ENCODE measurements around the gene IDE.
"Not testable (repeated sequence)": the region's sequence is repeated elsewhere in the genome, so short reads cannot be mapped to it uniquely, and the experiment has no call there.

IDE gene

DNA sequence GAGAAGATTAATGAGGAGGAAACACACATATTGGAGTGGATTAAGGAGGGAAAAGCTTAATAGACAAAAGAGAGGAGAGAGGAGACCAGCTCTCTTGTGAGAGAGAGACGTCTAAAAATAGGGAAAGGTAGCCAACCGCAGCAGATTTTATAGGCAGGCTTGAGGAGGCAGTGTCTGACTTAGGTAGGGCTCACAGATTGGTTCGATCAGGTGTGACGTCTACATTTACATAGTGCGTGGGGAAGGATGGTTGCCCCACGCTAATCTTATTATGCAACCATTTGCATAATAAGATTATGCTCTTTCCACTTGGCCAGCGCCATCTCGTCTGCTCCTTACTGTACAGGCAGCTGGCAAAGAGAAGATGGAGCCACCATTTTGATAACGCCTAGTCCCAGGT lies 160.9 kb downstream of the IDE start:
- in situ Hi-C loops (cut with MboI; ENCODE audit: low sequenced_read_pairs), result no loop called here
- peak; percentile 43 to 51 for DNase-seq (ENCODE audit: low spot score in 2 of 2)
- H3K27me3 ChIP-seq (ENCODE audit: low read depth), result no peaks in the 10 kb centered on the region

GRCh38 chr10:92411406-92411805 lies 162.5 kb downstream of the IDE start:
- Histone ChIP-seq H3K4me1 (no peaks in the 10 kb centered on the region), H3K36me3 (replicated peaks) (no peaks in the 10 kb centered on the region), H3K9me3 (no peaks in the 10 kb centered on the region), H3K4me3 (no peak overlapping the region), H3K27me3 (ENCODE audit: low read depth) (no peaks in the 10 kb centered on the region)
- no peak for DNase-seq (ENCODE audit: low spot score in 2 of 2)
- in situ Hi-C loops (cut with MboI; ENCODE audit: low sequenced_read_pairs), result no loop called here

More for the DNA sequence above, 160.9 kb downstream of the IDE start:
- no peak overlapping the region for H3K4me3 ChIP-seq
- H3K36me3 ChIP-seq (replicated peaks), result no peaks in the 10 kb centered on the region
- H3K4me1 ChIP-seq, result no peaks in the 10 kb centered on the region
- H3K9me3 ChIP-seq, result no peaks in the 10 kb centered on the region

GRCh38 chr10:92410501-92410900 lies 163.4 kb downstream of the IDE start:
- H3K4me3 ChIP-seq, result no peak overlapping the region
- DNase-seq (ENCODE audit: low spot score in 2 of 2), result no peak
- no peaks in the 10 kb centered on the region for H3K4me1 ChIP-seq
- no peaks in the 10 kb centered on the region for H3K36me3 ChIP-seq (replicated peaks)
- in situ Hi-C loops (cut with MboI; ENCODE audit: low sequenced_read_pairs), result no loop called here
- no peaks in the 10 kb centered on the region for H3K9me3 ChIP-seq
- H3K27me3 ChIP-seq (ENCODE audit: low read depth), result no peaks in the 10 kb centered on the region

DNA sequence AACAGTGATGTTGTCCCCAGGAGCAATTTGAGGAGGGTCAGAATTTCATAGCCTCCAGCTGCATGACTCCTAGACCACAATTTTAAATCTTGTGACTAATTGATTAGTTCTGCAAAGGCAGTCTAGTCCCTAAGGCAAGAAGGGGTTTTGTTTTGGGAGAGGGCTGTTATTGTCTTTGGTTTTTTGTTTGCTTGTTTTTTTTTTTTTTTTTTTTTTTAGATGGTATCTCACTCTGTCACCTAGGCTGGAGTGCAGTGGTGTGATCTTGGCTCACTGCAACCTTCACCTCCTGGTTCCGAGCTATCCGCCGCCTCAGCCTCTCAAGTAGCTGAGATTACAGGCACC lies 165.9 kb downstream of the IDE start:
- in situ Hi-C loops (cut with MboI; ENCODE audit: low sequenced_read_pairs), result no loop called here
- DNase-seq (ENCODE audit: low spot score in 2 of 2), result no peak
- H3K27me3 ChIP-seq (ENCODE audit: low read depth), result no peaks in the 10 kb centered on the region
- no peak overlapping the region for H3K4me3 ChIP-seq
- no peaks in the 10 kb centered on the region for H3K4me1 ChIP-seq
- no peaks in the 10 kb centered on the region for H3K9me3 ChIP-seq
- no peaks in the 10 kb centered on the region for H3K36me3 ChIP-seq (replicated peaks)

DNA sequence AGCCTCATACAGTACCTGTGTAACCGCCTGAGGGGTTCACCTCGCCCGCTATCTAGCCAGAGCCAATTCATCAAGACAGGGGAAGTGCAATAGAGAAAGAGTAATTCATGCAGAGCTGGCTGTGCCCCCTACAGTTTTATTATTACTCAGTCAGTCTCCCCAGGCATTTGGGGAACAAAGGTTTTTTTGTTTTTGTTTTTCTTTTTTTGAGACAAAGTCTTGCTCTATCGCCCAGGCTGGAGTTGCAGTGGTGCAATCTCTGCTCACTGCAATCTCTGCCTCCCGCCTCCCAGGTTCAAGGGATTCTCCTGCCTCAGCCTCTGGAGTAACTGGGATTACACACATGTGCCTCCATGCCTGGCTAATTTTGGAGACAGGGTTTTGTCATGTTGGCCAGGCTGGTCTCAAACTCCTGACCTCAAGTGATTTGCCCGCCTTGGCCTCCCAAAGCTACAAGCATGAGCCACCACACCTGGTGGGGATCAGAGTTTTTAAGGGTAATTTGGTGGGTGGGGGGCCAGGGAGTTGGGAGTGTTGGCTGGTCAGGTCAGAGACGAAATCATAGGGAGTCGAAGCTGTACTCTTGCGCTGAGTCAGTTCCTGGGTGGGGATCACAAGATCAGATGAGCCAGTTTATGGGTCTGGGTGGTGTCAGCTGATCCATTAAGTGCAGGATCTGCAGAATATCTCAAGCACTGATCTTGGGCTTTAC lies 166.4 kb downstream of the IDE start:
- no peak for DNase-seq (ENCODE audit: low spot score in 2 of 2)
- Histone ChIP-seq H3K27me3 (ENCODE audit: low read depth) (no peaks in the 10 kb centered on the region), H3K4me3 (no peak overlapping the region), H3K36me3 (replicated peaks) (no peaks in the 10 kb centered on the region), H3K9me3 (no peaks in the 10 kb centered on the region), H3K4me1 (no peaks in the 10 kb centered on the region)
- in situ Hi-C loops (cut with MboI; ENCODE audit: low sequenced_read_pairs), result no loop called here

DNA sequence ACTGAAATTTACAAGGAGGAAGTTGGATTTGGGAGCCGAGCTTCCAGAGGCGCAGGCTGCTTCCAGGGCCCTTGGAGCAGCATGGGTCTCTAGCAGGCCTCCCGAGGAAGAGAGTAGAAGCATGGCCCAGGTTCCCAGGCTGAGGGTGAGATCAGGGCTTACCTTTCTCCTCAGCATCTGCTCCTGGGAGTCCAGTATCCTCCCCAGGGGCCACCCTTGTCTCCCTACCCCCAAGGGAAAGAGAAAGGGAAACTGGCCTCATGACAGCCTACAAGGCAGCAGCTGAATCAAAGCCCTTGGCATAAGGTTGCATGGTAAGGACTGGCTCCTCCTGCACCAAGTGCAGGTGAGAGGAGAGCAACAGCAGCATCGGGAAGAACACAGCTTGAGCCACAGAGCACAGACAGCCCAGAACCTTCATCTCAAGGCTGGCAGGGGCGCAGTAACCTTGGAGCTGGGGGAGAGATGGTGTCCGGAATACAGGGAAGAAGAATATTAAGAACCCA lies 168.4 kb downstream of the IDE start:
- DNase-seq (ENCODE audit: low spot score in 2 of 2), result no peak
- H3K36me3 ChIP-seq (replicated peaks), result no peaks in the 10 kb centered on the region
- H3K9me3 ChIP-seq, result no peaks in the 10 kb centered on the region
- in situ Hi-C loops (cut with MboI; ENCODE audit: low sequenced_read_pairs), result no loop called here
- H3K27me3 ChIP-seq (ENCODE audit: low read depth), result no peaks in the 10 kb centered on the region
- no peaks in the 10 kb centered on the region for H3K4me1 ChIP-seq
- H3K4me3 ChIP-seq, result no peak overlapping the region

DNA sequence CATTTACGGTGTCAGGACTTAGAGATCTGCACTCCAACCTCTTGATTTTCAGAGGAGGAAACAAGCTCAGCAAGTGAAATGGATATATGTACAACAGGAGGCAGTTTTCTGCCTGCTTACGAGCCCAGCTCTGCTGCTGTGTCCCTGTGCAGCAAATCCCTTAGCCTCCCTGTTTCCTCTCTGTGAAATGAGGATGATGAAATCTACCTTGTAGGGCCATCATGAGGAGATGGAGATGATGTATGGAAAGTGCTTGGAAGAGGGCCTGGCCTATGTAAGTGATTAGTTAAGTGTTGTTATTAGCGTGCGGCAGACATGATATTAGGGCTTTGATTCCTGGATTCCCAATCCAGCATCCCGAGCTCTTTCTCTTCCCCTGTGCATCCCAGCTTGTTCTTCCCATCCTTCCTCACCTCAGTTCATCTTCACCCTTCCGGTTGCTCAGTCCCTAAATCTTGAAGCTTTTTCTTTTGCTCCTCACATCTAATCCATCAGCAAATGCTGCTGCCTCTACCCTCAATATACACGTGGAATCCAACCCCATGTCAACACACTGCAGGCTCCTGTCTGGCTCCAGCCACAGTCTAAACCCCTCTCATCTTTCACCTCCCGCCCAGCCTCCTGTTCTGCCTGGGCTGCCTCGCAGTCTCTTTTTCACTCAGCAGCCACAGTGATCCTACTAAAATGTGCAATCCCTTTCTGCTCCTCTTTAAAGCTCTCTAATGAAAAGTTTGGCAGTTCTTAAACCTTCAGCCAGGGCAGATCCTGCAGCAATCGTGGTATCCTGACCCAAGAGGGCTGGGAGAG lies 169.1 kb downstream of the IDE start:
- Histone ChIP-seq H3K4me1 (no peaks in the 10 kb centered on the region), H3K9me3 (no peaks in the 10 kb centered on the region), H3K27me3 (ENCODE audit: low read depth) (no peaks in the 10 kb centered on the region), H3K36me3 (replicated peaks) (no peaks in the 10 kb centered on the region), H3K4me3 (no peak overlapping the region)
- in situ Hi-C loops (cut with MboI; ENCODE audit: low sequenced_read_pairs), result no loop called here
- no peak for DNase-seq (ENCODE audit: low spot score in 2 of 2)

- H3K9me3 ChIP-seq; H3K27me3 ChIP-seq (ENCODE audit: low read depth); H3K4me3 ChIP-seq; in situ Hi-C loops (cut with MboI; ENCODE audit: low sequenced_read_pairs); H3K36me3 ChIP-seq (replicated peaks); DNase-seq (ENCODE audit: low spot score in 2 of 2); H3K4me1 ChIP-seq: not testable (repeated sequence)
These were observed 171.7 kb downstream of the IDE start for GRCh38 chr10:92402234-92402633.

Data from HAP-1 (cell line).